ENCODE data around the gene TMEM39A.

The TMEM39A gene

GRCh38 chr3:119494597-119494996 is 31.2 kb upstream of the TMEM39A start:
- Histone ChIP-seq H3K27ac (ENCODE audit: low read depth, low read length, poor library complexity, severe bottlenecking) (no peak overlapping the region), H3K4me2 (ENCODE audit: low read length) (no peak overlapping the region), H3K9me2 (ENCODE audit: low read depth, low read length) (no peaks in the 10 kb centered on the region), H3K36me3 (ENCODE audit: insufficient read depth, low read length) (peaks cover 23% of the 10 kb centered on the region), H4K20me1 (ENCODE audit: insufficient read depth, low read length) (no peaks in the 10 kb centered on the region), H3F3A (ENCODE audit: insufficient read depth, low read length) (no peaks in the 10 kb centered on the region), H3K4me3 (ENCODE audit: low read depth, low read length, poor library complexity, severe bottlenecking) (no peak overlapping the region), H3K79me2 (ENCODE audit: insufficient read depth, low read length) (peaks cover 10% of the 10 kb centered on the region), H3K9me3 (ENCODE audit: low read length) (no peaks in the 10 kb centered on the region), H2AFZ (ENCODE audit: low read length) (no peak overlapping the region), H3K4me1 (ENCODE audit: insufficient read depth, low read length, severe bottlenecking) (peaks cover 15% of the 10 kb centered on the region), H3K9ac (ENCODE audit: low read length) (no peak overlapping the region), H3K27me3 (ENCODE audit: insufficient read depth, low read length) (no peaks in the 10 kb centered on the region)
- TF ChIP-seq EZH2 (IDR thresholded peaks at IDR 0.05; ENCODE audit: borderline replicate concordance, low read length) (no peak), CTCF (IDR thresholded peaks at IDR 0.05; ENCODE audit: low read length) (peak; percentile 27; the same call in 1 of the 2 replicates)

- no peaks in the 10 kb centered on the region for H3K79me2 ChIP-seq (ENCODE audit: insufficient read depth, low read length)
- no peaks in the 10 kb centered on the region for H3K9me3 ChIP-seq (ENCODE audit: low read length)
- H3K4me1 ChIP-seq (ENCODE audit: insufficient read depth, low read length, severe bottlenecking): peaks cover 11% of the 10 kb centered on the region
- no peaks in the 10 kb centered on the region for H3K27me3 ChIP-seq (ENCODE audit: insufficient read depth, low read length)
- H3K36me3 ChIP-seq (ENCODE audit: insufficient read depth, low read length): peaks cover 37% of the 10 kb centered on the region
- H3K9ac ChIP-seq (ENCODE audit: low read length): no peak overlapping the region
- no peaks in the 10 kb centered on the region for H4K20me1 ChIP-seq (ENCODE audit: insufficient read depth, low read length)
- no peaks in the 10 kb centered on the region for H3K9me2 ChIP-seq (ENCODE audit: low read depth, low read length)
- H3K4me2 ChIP-seq (ENCODE audit: low read length): no peak overlapping the region
- H3K27ac ChIP-seq (ENCODE audit: low read depth, low read length, poor library complexity, severe bottlenecking): no peak overlapping the region
- no peak for TF ChIP-seq CTCF (IDR thresholded peaks at IDR 0.05; ENCODE audit: low read length)
- TF ChIP-seq EZH2 (IDR thresholded peaks at IDR 0.05; ENCODE audit: borderline replicate concordance, low read length): no peak
- H3K4me3 ChIP-seq (ENCODE audit: low read depth, low read length, poor library complexity, severe bottlenecking): no peak overlapping the region
- H2AFZ ChIP-seq (ENCODE audit: low read length): no peak overlapping the region
- H3F3A ChIP-seq (ENCODE audit: insufficient read depth, low read length): no peaks in the 10 kb centered on the region
Observed at GRCh38 chr3:119492810-119493209, 29.4 kb upstream of the TMEM39A start.

- H3F3A ChIP-seq (ENCODE audit: insufficient read depth, low read length): no peaks in the 10 kb centered on the region
- H3K4me1 ChIP-seq (ENCODE audit: insufficient read depth, low read length, severe bottlenecking): peaks cover 4% of the 10 kb centered on the region
- TF ChIP-seq CTCF (IDR thresholded peaks at IDR 0.05; ENCODE audit: low read length): no peak
- TF ChIP-seq EZH2 (IDR thresholded peaks at IDR 0.05; ENCODE audit: borderline replicate concordance, low read length): no peak
- no peak overlapping the region for H2AFZ ChIP-seq (ENCODE audit: low read length)
- H3K27ac ChIP-seq (ENCODE audit: low read depth, low read length, poor library complexity, severe bottlenecking): no peak overlapping the region
- no peak overlapping the region for H3K9ac ChIP-seq (ENCODE audit: low read length)
- peaks cover 41% of the 10 kb centered on the region for H3K36me3 ChIP-seq (ENCODE audit: insufficient read depth, low read length)
- H4K20me1 ChIP-seq (ENCODE audit: insufficient read depth, low read length): no peaks in the 10 kb centered on the region
- H3K9me2 ChIP-seq (ENCODE audit: low read depth, low read length): no peaks in the 10 kb centered on the region
- no peaks in the 10 kb centered on the region for H3K27me3 ChIP-seq (ENCODE audit: insufficient read depth, low read length)
- H3K79me2 ChIP-seq (ENCODE audit: insufficient read depth, low read length): no peaks in the 10 kb centered on the region
- H3K9me3 ChIP-seq (ENCODE audit: low read length): no peaks in the 10 kb centered on the region
- no peak overlapping the region for H3K4me3 ChIP-seq (ENCODE audit: low read depth, low read length, poor library complexity, severe bottlenecking)
- H3K4me2 ChIP-seq (ENCODE audit: low read length): no peak overlapping the region
Observed at GRCh38 chr3:119492128-119492527, 28.7 kb upstream of the TMEM39A start.

Measured in OCI-LY1 (cell line).